HG02852 (cell line): ENCODE results near the gene R3HDM2.
"Not testable (repeated sequence)": the region's sequence is repeated elsewhere in the genome, so short reads cannot be mapped to it uniquely, and the experiment has no call there.

Experiments used
- ATAC-seq: cut with Tn5 transposase; IDR thresholded peaks from one replicate; pipeline ENCODE4 v1.9.1; 2021; ENCODE audit warnings: mild to moderate bottlenecking, moderate library complexity; ENCODE audit not compliant: unreplicated experiment

R3HDM2 gene

GRCh38 chr12:57429473-57430111, 1.3 kb downstream of the R3HDM2 start:
- ATAC-seq: no peak

DNA sequence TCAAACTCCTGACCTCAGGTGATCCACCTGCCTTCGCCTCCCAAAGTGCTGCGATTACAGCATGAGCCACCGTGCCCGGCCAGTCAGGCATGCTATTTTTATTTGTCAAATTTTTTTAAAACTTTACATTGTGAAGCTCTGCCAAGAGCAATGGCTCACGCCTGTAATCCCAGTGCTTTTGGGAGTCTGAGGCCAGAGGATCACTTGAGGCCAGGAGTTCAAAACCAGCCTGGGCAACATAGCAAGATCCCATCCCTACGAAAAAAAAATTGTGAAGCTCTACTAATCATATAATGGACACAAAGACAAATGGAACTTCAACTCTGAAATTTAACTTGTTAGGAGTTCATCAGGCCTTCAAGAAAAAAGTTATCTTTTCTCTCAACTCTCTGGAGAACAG, 1.9 kb downstream of the R3HDM2 start:
- ATAC-seq: no peak

- not testable (repeated sequence) for ATAC-seq
Measured at GRCh38 chr12:57426948-57427347, 3.9 kb downstream of the R3HDM2 start.

GRCh38 chr12:57420482-57420881, 10.4 kb downstream of the R3HDM2 start:
- no peak for ATAC-seq

DNA sequence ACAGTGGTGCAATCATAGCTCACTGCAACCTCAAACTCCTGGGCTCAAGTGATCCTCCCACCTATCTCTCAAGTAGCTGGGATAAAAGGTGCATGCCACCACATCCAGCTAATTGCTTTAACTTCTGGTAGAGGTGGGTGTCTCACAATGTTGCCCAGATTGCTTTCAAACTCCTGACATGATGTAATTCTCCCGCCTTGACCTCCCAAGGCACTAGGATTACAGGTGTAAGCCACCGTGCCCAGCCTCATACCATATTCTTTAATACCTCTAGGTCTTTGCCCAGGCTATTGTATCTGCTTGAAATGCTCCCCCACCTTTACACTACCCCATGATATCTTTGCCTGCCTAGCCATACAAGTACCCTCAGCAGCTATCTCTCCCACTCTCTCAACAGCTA, 11.3 kb downstream of the R3HDM2 start:
- no peak for ATAC-seq

DNA sequence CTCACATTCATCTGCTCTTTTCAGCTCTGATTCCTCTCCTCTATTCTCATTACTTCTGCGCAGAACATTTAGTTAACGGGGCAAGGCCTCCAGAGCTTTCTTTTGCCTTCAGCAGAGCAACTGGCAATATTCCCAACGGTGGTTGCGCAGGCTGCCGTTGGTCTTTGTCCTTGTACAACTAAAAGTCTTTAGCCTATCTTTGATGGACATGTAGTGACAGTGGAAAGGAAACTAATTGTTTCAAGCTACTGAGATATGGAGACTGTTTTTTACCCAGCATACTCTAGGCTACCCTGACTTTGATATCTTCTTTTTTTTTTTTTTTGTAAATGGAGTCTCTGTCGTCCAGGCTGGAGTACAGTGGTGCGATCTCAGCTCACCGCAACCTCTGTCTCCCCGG, 12.6 kb downstream of the R3HDM2 start:
- ATAC-seq: no peak

DNA sequence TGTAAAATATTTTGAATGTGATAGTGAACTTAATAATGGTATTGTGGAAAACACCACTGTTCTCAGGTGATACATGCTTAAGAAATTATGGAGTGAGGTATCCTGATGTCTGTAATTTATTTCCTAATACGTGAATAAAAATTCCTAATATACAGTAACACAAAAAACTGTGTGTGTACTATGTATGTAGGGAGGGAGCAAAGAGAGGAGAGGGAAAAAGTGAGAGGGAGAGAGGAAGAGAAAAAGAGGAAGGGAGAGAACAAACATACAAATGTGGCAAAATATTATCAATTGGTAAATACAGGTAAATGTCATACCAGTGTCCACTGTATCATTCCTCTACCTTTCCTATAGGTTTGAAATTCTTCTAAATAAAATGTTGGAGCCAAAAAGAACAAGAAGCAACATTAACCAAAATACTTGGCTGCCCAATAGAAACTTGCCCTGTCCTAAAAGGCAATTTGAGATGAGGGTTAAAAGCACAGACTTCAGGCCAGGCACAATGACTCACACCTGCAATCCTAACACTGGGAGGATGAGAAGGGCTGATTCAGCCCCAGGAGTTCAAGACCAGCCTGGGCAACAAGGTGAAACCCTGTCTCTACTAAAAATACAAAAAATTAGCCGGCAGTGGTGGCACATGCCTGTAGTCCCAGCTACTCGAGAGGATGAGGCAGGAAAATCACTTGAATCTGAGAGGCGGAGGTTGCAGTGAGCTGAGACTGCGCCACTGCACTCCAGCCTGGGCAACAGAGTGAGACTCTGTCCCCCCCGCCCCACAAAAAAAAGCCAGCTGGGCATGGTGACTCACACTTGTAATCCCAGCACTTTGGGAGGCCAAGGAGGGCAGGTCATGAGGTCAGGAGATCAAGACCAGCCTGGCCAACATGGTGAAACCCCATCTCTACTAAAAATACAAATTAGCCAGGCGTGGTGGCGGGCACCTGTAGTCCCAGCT, 14.5 kb downstream of the R3HDM2 start:
- ATAC-seq: no peak

DNA sequence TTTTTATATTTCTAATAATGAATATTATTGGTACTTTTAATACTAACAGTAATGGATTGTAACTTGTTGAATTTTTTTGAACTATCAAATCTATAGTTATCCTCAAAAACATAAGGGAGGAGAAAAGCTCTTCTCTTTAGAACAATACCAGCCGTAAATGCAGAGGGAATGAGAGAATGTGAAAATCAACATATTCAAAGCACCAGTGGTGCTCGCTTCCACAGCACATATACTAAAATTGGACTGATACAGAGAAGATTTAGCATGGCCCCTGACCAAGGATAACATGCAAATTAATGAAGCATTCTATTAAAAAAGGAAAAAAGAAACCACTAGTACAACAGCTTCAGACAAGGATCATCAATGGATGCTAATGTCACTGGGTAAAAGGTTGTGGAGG, 15.8 kb downstream of the R3HDM2 start:
- ATAC-seq: no peak

GRCh38 chr12:57414160-57414559, 16.7 kb downstream of the R3HDM2 start:
- not testable (repeated sequence) for ATAC-seq

GRCh38 chr12:57410534-57410933, 20.3 kb downstream of the R3HDM2 start:
- ATAC-seq: no peak

DNA sequence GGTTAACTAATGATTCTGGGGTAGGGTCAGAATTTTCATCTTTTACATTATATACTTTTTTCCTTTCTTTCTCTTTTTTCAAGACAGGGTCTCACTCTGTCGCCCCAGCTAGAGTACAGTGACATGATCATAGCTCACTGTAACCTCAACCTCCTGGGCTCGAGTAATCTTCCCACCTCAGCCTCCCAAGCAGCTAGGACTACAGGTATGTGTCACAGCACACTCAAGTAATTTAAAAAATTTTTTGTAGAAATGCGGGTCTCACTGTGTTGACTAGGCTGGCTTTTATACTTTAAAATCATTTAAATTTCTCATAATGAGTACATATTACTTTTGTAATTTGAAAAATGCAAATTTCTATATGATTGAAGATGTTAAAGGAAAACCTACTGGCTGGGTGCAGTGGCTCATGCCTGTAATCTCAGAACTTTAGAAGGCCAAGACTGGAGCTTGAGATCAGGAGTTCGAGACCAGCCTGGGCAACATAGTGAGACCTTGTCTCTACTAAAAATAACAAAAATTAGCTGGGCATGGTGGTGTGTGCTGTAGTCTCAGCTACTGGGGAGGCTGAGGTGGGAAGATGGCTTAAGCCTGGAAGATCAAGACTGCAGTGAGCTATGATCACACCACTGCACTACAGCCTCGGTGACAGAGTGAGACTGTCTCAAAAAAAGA, 25.7 kb downstream of the R3HDM2 start:
- no peak for ATAC-seq

GRCh38 chr12:57402156-57402555, 28.7 kb downstream of the R3HDM2 start:
- ATAC-seq: not testable (repeated sequence)

DNA sequence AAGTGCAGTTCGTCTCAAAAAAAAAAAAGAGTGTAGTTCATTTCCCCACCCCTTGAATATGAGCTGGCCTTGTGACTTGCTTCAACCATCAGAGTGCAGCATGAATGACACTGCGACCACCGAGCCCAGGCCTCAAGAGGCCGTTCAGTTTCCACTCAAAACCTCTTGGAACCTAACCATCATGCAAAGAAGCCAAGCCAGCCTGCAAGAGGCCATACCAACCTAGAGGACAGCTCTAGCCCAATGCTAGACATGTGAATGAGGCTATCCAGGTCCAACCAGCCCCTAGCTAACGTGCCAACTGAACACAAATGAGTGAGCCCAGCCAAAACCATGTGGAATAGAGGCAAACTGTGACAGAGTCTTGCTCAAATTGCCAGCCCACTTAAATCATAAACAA, 29.7 kb downstream of the R3HDM2 start:
- ATAC-seq: no peak

GRCh38 chr12:57399718-57400463, 31.0 kb downstream of the R3HDM2 start:
- ATAC-seq: not testable (repeated sequence)

- no peak for ATAC-seq
Measured at GRCh38 chr12:57397441-57397840, 33.4 kb downstream of the R3HDM2 start.

DNA sequence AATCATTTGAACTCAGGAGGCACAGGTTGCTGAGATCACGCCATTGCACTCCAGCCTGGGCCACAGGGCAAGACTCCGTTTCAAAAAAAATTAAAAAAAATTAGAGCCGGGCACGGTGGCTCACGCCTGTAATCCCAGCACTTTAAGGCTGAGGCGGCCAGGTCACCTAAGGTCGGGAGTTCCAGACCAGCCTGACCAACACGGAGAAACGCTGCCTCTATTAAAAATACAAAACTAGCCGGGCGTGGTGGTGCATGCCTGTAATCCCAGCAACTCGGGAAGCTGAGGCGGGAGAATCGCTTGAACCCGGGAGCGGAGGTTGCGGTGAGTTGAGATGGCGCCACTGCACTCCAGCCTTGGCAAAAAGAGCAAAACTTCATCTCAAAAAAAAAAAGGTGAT, 35.7 kb downstream of the R3HDM2 start:
- ATAC-seq: no peak

DNA sequence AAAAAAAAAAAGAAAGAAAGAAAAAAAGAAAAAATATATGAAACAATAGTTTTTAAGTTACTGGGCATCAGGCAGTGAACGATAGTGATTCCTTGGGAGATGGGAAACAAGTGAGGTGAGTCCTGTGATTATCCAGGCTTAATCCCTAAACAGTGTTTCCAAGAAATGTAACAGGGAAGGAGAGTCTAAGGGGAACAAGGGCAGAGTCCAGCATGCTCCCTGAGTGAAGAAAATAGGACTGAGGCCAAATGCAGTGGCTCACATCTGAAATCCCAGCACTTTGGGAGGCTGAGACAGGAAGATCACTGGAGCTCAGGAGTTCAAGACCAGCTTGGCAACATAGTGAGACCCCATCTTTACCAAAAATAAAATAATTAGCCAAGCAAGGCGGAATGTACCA, 40.7 kb downstream of the R3HDM2 start:
- ATAC-seq: no peak

GRCh38 chr12:57389033-57389432, 41.8 kb downstream of the R3HDM2 start:
- ATAC-seq: no peak

DNA sequence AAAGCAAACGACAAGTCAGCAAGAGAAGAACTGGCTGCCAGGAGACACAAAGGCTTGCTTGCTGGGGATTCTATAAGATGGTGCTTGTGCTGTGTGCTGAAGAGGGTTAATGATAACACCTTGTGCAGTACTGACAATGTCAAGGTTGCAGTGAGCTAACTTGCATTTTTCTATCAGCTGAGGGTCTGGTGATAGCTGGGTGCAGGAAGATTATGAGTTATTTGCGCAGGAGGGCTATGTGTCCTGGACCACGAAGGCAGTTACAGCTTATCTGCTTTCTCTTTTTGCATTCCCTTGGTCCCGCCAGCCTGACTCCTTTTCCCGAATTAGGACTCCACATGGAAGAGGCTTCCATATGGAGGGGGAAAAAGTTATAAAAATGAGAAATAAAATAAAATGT, 42.4 kb downstream of the R3HDM2 start:
- no peak for ATAC-seq

GRCh38 chr12:57386187-57386720, 44.6 kb downstream of the R3HDM2 start:
- ATAC-seq: no peak

GRCh38 chr12:57385586-57385985, 45.3 kb downstream of the R3HDM2 start:
- ATAC-seq: peak; percentile 50
